Natural killer cell (primary cell): Measurements from ENCODE around the gene ZRANB2. TPM values are rescaled to one million over a fixed set of nuclear protein-coding genes. Genes with fewer than 3 reads are reported as not detected.

ENCODE experiments used
- ATAC-seq, 3 donors: fragments of 150-1000 bp in 2 of 3; fragments of 200-7000 bp in 1 of 3; cut with Tn5 transposase; 1 replicate in 1 of 3; 2 replicates in 2 of 3; pipeline ENCODE4 v1.10.0; 2021; ENCODE audit warnings: mild to moderate bottlenecking in 2 of 3, moderate library complexity in 2 of 3
- DNase-seq, 2 donors: peaks; one replicate each; pipeline versions ENCODE4 v3.0.0 to v3.0.0-alpha.2; 2013 to 2021; ENCODE audit warnings: mixed read lengths in 1 of 2
- H3K27ac ChIP-seq: one replicate; pipeline ENCODE4 v1.5.1; 2013; ENCODE audit warnings: mild to moderate bottlenecking, low read length
- H3K27me3 ChIP-seq: one replicate; pipeline ENCODE4 v1.6.1; 2013; ENCODE audit warnings: low read length; ENCODE audit not compliant: control insufficient read depth, insufficient read depth
- H3K36me3 ChIP-seq: one replicate; pipeline ENCODE4 v1.6.1; 2013; ENCODE audit warnings: low read length; ENCODE audit not compliant: control insufficient read depth, insufficient read depth
- H3K4me1 ChIP-seq: one replicate; pipeline ENCODE4 v1.6.1; 2013; ENCODE audit warnings: low read length; ENCODE audit not compliant: control insufficient read depth, insufficient read depth
- H3K4me3 ChIP-seq: one replicate; pipeline ENCODE4 v1.5.1; 2013; ENCODE audit warnings: low read length
- H3K9me3 ChIP-seq: one replicate; pipeline ENCODE4 v1.6.1; 2013; ENCODE audit warnings: low read length; ENCODE audit not compliant: control insufficient read depth, insufficient read depth
- H3K27ac Mint-ChIP-seq, 2 donors: one replicate each; pipeline ENCODE4 v1.8.0; 2022; ENCODE audit warnings: mild to moderate bottlenecking in 2 of 2, mixed read lengths in 2 of 2, moderate library complexity in 1 of 2
- H3K27me3 Mint-ChIP-seq, 2 donors: one replicate each; pipeline ENCODE4 v1.8.0; 2022; ENCODE audit warnings: low read depth in 2 of 2, mixed read lengths in 2 of 2
- H3K36me3 Mint-ChIP-seq: one replicate; pipeline ENCODE4 v1.8.0; 2022; ENCODE audit warnings: mixed read lengths
- H3K4me1 Mint-ChIP-seq, 2 donors: one replicate each; pipeline ENCODE4 v1.8.0; 2022; ENCODE audit warnings: mixed read lengths in 2 of 2
- H3K4me3 Mint-ChIP-seq: one replicate; pipeline ENCODE4 v1.8.0; 2022; ENCODE audit warnings: mild to moderate bottlenecking, moderate library complexity, mixed read lengths
- H3K9me3 Mint-ChIP-seq, 2 donors: one replicate each; pipeline ENCODE4 v1.8.0; 2022; ENCODE audit warnings: mixed read lengths in 2 of 2
- WGBS: methylation state at CpG from one replicate; pipeline ENCODE4 v1.1.7; 2013; ENCODE audit warnings: missing lambda C conversion rate; ENCODE audit not compliant: insufficient coverage; 5-methylcytosine and 5-hydroxymethylcytosine counted together
- intact Hi-C: fragments of 100-400 bp; cut with micrococcal nuclease; formaldehyde crosslinking; loops from one replicate; pipeline ENCODE4 v1.14.2; 2022
- total RNA-seq, 4 donors: library from RNA; stranded (reverse); fragments of 120-200 nt in 1 of 4; gene quantifications; one replicate each; pipeline versions ENCODE4 v1.2.3 to v1.2.4, GENCODE V29; 2013 to 2022
- TF ChIP-seq, protein P1 (sequence below): fragments of 200-600 bp; IDR thresholded peaks from one replicate; pipeline ENCODE4 v1.8.0; 2022; ENCODE audit warnings: antibody characterized with exemption

ZRANB2 gene
- total RNA-seq, 3 donors from 2014 or later (not counting 1 experiment from before 2014, with no cell fraction given) = 114 to 133 (median 128) TPM

DNA sequence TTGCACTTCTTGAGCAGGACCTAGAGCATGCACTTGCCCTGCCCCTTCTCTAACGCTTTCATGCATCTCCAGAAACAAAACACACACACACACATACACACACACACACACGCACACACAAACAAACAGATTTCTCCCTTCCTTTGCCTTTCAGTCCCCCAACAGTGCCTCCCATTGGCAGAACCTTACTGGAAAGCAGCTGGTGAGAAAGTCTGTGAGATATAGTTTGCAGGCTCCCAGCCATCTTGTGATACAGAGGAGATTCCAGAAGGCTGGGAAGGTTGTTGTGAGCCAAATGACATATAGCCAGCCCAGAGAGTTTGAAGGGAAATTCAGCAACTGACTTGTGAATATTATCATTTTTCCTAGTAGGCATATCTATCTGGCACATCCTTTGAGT is 35.9 kb upstream of the ZRANB2 start:
- H3K9me3 Mint-ChIP-seq = peaks cover 4 to 11% of the 10 kb centered on the region in 2 donors
- DNase-seq (no peak), ATAC-seq (no peak)
- H3K4me3 ChIP-seq = no peak overlapping the region
- H3K4me1 ChIP-seq = no peaks in the 10 kb centered on the region
- H3K36me3 Mint-ChIP-seq = no peaks in the 10 kb centered on the region
- no peaks in the 10 kb centered on the region for H3K4me1 Mint-ChIP-seq
- intact Hi-C loops = no loop called here
- WGBS = 91% methylated on average over 2 of the region's 2 CpGs
- TF ChIP-seq, protein P1, sequence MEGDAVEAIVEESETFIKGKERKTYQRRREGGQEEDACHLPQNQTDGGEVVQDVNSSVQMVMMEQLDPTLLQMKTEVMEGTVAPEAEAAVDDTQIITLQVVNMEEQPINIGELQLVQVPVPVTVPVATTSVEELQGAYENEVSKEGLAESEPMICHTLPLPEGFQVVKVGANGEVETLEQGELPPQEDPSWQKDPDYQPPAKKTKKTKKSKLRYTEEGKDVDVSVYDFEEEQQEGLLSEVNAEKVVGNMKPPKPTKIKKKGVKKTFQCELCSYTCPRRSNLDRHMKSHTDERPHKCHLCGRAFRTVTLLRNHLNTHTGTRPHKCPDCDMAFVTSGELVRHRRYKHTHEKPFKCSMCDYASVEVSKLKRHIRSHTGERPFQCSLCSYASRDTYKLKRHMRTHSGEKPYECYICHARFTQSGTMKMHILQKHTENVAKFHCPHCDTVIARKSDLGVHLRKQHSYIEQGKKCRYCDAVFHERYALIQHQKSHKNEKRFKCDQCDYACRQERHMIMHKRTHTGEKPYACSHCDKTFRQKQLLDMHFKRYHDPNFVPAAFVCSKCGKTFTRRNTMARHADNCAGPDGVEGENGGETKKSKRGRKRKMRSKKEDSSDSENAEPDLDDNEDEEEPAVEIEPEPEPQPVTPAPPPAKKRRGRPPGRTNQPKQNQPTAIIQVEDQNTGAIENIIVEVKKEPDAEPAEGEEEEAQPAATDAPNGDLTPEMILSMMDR = no peak
- no peaks in the 10 kb centered on the region for H3K27me3 Mint-ChIP-seq
- H3K36me3 ChIP-seq = no peaks in the 10 kb centered on the region
- H3K27ac Mint-ChIP-seq = no peak overlapping the region
- no peaks in the 10 kb centered on the region for H3K27me3 ChIP-seq
- no peak overlapping the region for H3K4me3 Mint-ChIP-seq
- no peaks in the 10 kb centered on the region for H3K9me3 ChIP-seq
- H3K27ac ChIP-seq = no peak overlapping the region

DNA sequence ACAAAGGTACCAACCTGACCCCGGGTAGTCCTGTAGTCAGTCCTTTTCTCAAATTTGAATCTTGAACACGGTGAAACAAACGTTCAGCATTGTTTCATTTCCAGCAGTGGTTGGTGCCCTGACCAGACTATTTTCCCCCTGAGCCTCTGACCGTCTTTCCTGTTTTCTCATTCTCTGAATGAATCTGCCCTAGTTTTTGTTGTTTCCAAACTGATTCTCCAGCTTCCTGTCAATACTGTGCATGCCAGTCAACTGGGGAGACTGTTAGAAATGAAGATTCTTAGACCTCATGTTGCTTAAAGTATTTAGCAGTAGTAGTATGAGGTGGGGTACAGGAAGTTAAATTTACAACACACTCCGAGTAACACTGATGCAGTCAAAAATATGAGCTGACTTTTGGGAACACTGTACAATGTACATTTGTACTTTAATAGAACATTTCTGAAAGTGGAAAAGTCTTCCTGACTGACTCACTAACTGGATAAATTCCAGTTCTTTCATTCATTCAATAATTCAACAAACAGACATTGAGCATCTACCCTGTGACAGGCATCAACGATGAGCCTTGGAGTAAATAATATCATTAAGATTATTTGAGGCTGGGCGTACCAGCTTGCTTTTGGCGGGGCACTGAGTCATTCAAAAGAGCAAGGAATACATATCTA is 26.0 kb upstream of the ZRANB2 start:
- ATAC-seq (no peak), DNase-seq (no peak)
- TF ChIP-seq, protein P1 = no peak
- H3K27ac Mint-ChIP-seq = no peak overlapping the region
- Histone ChIP-seq H3K4me3 (no peak overlapping the region), H3K27me3 (no peaks in the 10 kb centered on the region), H3K4me1 (no peaks in the 10 kb centered on the region), H3K27ac (no peak overlapping the region), H3K9me3 (no peaks in the 10 kb centered on the region), H3K36me3 (no peaks in the 10 kb centered on the region)
- peaks cover 4 to 5% of the 10 kb centered on the region in 2 donors for H3K27me3 Mint-ChIP-seq
- intact Hi-C loops = no loop called here
- no peak overlapping the region for H3K4me3 Mint-ChIP-seq
- 85% methylated on average over 6 of the region's 8 CpGs for WGBS
- no peaks in the 10 kb centered on the region for H3K36me3 Mint-ChIP-seq
- H3K4me1 Mint-ChIP-seq = no peaks in the 10 kb centered on the region
- H3K9me3 Mint-ChIP-seq = no peaks in the 10 kb centered on the region

DNA sequence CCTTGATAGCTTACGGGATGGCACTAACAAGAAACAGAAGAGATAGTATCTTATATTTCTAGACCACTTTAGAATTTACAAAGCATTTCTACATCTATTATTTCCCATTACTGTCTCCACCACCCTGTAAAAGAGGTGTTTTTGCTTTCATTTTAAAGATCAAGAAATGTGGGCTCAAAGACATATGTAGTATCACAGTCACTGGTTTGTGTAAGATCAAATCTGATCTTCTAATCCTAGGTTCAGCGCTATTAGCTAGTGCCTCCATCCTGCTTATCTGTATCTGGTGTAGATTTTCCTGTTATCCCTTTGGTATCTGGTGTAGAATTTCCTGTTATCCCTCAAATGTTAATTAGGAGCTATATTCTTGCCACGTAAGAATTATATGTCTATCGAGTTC is 23.6 kb upstream of the ZRANB2 start:
- no peaks in the 10 kb centered on the region for H3K9me3 ChIP-seq
- TF ChIP-seq, protein P1 = no peak
- no peaks in the 10 kb centered on the region for H3K36me3 Mint-ChIP-seq
- no peaks in the 10 kb centered on the region for H3K4me1 ChIP-seq
- H3K4me3 ChIP-seq = no peak overlapping the region
- H3K4me3 Mint-ChIP-seq = no peak overlapping the region
- no peaks in the 10 kb centered on the region for H3K9me3 Mint-ChIP-seq
- no peaks in the 10 kb centered on the region for H3K36me3 ChIP-seq
- DNase-seq = no peak
- 89% methylated on average over 1 of the region's 4 CpGs for WGBS
- no peak overlapping the region for H3K27ac Mint-ChIP-seq
- peaks cover 4 to 10% of the 10 kb centered on the region in 2 donors for H3K27me3 Mint-ChIP-seq
- H3K27me3 ChIP-seq = peaks cover 4% of the 10 kb centered on the region
- intact Hi-C loops = no loop called here
- no peaks in the 10 kb centered on the region for H3K4me1 Mint-ChIP-seq
- ATAC-seq = no peak
- no peak overlapping the region for H3K27ac ChIP-seq

DNA sequence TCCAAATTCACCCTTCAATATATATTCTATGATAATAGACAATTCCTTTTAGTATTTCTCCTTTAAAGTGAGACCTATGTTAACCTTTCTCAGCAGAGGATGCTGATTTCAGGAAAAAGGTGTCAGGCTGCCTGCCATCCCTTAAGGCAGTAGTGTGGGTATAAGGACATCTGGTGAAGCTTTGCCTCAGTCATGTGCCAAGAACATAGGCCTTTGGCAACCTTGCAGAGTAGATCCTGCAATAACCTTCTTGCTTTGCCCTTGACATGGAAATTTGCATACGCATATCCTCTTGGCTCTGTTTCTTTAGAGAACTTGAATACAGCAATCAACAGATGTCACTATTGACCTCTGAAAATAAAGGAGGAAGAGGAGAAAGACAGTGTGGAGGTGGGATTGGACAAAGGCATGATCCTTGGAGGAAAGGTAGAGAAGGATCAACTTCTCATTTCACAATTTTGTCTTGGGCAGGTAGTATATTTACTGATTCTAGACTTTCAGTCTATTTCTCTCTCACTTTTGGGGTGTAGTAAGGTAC is 21.1 kb upstream of the ZRANB2 start:
- Histone ChIP-seq H3K9me3 (no peaks in the 10 kb centered on the region), H3K27me3 (peaks cover 4% of the 10 kb centered on the region), H3K4me3 (no peak overlapping the region), H3K4me1 (no peaks in the 10 kb centered on the region), H3K36me3 (no peaks in the 10 kb centered on the region), H3K27ac (no peak overlapping the region)
- DNase-seq = no peak
- no peaks in the 10 kb centered on the region for H3K4me1 Mint-ChIP-seq
- ATAC-seq = no peak
- intact Hi-C loops = no loop called here
- no peaks in the 10 kb centered on the region for H3K9me3 Mint-ChIP-seq
- H3K27ac Mint-ChIP-seq = no peak overlapping the region
- H3K36me3 Mint-ChIP-seq = no peaks in the 10 kb centered on the region
- TF ChIP-seq, protein P1 = no peak
- peaks cover 9 to 10% of the 10 kb centered on the region in 2 donors for H3K27me3 Mint-ChIP-seq
- no peak overlapping the region for H3K4me3 Mint-ChIP-seq
- 93% methylated on average over 1 of the region's 1 CpG for WGBS
